Fibroblast of lung (primary cell): ENCODE measurements around the gene DICER1.

Source experiments
- CTCF ChIP-seq, 2 donors: IDR thresholded peaks in 1 of 2; conservative IDR thresholded peaks in 1 of 2; 1 replicate in 1 of 2; 2 replicates in 1 of 2; pipeline ENCODE4 v1.5.1; 2011 to 2012; ENCODE audit warnings: low read length in 2 of 2, control low read depth in 1 of 2, inconsistent platforms in 1 of 2, low read depth in 1 of 2, mild to moderate bottlenecking in 1 of 2
- EZH2 ChIP-seq: IDR thresholded peaks from 2 replicates; pipeline ENCODE4 v1.5.1; 2012; ENCODE audit warnings: low read length, control low read depth, mild to moderate bottlenecking; ENCODE audit errors: missing control alignments

- TF ChIP-seq CTCF (conservative IDR thresholded peaks at IDR 0.05 in 1 of 2, IDR thresholded peaks at IDR 0.05 in 1 of 2; ENCODE audit: low read depth in 1 of 2, low read length in 2 of 2) (no peak), EZH2 (no peak)
Measured at GRCh38 chr14:95065411-95065810, 91.9 kb downstream of the DICER1 start.
